Measurements from ENCODE around the gene PPY. TPM values are rescaled to one million over a fixed set of nuclear protein-coding genes. Genes with fewer than 3 reads are reported as not detected.
"Not testable (repeated sequence)": the region's sequence is repeated elsewhere in the genome, so short reads cannot be mapped to it uniquely, and the experiment has no call there.

The PPY gene
- total RNA-seq, 1 experiment from 2014 or later = not detected

DNA sequence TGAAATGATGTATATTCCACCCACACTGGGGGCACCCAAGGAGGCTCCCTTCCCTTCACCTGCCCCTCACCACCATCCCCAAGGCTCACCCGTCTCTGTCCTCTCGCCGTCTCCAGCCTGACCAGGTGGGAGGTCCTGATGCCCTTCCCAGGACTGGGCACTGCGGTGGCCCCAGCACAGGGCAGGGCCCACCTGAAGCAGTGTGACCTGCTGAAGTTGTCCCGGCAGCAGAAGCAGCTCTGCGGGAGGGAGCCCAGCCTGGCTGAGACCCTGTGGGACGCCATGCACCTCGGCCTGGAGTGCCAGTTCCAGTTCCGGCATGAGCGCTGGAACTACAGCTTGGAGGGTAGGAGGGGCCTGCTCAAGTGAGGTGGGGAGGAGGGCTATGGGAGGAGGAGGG, 9.9 kb downstream of the PPY start:
- DNase-seq (ENCODE audit: low read depth) = no peak

DNA sequence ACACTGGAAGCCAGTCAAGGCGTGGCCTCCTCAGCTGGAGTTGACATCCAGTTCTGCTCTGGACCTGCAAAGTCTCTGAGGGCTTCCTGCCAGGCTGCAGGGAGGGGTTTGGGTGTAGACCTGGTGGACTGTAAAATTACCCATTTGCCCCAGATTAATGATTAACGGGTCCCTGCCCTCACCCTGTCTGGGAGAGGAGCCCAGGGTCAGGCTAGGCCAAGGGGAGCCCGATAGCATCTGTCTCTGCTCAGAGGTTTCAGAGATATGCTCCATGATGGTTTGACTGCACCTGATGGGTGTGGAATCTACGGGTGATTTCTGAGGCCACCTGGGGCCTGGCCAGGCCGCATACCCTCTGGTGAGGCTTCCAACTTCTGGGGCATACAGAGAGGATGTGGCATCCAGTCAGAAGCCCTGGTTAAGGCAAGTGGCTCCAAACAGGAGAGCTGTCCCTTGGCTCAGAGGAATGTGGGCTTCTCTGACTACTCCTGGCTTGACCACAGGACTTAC, 11.2 kb downstream of the PPY start:
- no peak for DNase-seq (ENCODE audit: low read depth)

DNA sequence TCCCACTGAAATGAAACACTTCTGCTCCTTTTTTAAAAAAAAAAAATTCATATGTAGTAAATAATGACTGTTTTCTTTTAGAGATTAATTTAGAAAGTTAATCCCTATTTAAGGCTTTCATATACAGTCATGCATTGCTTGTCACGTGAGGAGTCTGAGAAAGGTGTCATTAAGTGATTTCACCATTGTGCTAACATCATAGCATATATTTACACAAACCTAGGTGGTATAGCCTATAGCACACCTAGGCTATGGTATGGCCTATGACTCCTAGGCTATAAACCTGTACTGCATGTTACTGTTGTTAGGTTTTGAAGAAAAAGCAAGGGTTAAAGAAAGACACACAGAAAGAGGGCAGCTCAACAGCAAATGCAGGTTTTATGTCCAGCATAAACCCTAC, 13.7 kb downstream of the PPY start:
- no peak for DNase-seq (ENCODE audit: low read depth)

DNA sequence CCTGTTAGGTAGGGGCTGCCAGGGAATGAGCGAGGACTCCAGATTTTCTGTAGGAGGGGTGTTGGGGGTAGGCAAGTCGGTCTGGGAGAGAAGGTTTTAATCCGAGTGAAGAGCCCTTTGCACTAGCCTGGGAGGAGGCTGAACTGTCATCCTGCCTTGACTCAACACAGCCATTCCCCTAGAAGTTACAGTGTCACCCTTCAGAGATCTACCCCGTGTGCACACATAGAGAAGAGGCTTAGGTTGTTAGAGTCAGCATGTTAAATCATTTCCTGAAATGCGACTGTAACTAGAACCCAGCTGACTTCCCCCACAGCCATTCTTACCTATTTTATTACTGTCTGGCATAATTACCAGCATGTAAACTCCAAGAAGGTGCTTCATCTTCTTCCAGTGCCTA, 14.3 kb downstream of the PPY start:
- not testable (repeated sequence) for DNase-seq (ENCODE audit: low read depth)

DNA sequence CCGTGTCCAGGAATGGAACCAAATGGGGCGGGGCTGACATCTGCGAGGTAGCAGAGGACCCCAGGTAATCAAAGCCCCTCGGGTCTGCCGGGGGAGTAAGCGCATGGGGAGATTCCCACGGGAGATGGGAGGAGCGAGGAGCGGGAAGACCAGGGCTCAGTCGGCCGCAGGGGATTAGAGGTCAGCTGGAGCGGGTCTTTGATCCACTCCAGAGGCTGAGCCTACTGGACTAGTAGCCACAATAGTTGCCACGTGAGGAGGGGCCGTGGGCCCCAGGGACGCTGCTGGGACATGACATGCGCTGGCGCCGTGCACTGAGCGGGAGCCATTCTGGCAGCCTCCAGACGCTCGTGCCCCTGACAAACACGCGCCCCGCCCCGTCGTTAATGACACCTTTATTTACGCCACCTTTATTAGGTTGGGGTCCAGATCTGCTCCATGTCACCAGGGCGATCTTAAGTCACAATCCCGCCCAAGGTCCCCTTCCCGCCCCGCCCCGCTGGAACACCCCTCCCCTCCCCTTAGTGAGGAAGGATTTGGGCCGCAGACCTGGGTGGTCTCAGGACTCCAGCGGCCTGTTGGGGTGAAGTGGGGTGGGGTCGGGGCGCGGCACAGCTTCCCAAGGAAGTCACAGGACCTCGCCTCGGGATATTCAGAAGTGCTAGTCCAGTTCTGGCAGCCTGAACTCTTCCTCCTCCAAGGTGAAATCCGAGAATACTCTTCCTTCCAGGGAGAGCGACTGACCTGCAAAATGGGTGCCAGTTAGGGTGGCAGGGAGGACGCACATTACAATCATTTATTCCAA, 15.0 kb downstream of the PPY start:
- no peak for DNase-seq (ENCODE audit: low read depth)

DNA sequence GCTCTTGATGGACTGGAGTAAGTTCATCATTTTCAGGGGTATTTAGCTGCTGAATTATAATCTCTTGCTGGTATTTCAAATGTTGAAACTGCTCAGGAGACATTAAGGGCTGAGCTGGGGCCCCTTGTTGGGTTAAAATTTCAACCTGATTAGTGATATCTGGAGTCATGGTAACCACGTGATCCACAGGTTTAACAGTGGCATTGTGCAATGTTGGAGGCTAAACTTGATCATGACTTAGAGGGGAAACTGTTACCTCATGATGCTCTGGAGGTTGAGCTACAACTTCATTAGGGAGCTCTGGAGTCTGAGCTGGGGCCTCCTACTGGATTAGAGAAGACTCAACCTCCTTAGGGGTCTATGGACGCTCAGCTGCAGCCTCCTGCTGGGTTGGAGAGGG, 17.7 kb downstream of the PPY start:
- DNase-seq (ENCODE audit: low read depth) = no peak

DNA sequence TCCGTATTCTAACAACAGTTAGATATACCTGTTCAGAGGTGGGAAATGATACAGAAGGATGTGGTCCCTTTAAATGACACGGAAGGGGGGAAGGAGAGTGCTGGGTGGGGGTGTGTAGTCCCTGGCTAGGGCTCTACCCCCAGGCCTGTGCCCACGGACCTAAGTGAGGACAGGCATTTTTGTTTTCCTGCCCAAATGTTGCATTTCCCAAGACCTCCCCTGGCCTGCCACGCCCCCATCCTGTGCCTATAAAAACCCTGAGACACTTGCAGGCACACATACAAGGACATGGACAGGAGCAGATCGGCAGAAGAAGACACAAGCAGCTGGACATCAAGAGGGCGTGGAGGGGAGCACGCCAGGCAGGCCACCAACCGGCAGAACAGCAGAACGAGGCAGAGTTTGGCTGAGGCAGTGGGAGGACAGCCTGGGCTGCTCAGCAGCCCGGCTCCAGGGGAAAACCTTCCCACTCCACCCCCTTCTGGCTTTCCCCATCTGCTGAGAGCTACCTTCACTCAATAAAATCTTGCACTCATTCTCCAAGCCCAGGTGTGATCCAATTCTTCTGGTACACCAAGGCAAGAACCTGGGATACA, 21.7 kb downstream of the PPY start:
- DNase-seq (ENCODE audit: low read depth) = no peak

DNA sequence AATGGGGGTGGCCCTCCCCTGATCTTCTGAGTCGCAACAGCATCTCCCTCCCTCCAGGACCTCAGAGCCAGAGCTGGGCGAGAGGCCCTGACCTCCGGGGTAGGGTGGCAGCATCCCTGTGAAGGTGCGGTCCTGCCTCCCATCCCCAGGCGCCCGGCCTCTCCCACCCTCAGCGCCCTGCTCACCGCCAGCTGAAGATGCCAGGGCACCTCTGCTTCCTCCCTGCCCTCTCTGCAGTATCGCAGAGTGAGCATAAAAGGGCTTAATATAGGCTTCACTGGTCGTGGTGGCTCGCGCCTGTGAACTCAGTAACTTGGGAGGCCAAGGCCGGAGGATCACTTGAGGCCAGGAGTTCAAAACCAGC, 24.3 kb downstream of the PPY start:
- no peak for DNase-seq (ENCODE audit: low read depth)

DNA sequence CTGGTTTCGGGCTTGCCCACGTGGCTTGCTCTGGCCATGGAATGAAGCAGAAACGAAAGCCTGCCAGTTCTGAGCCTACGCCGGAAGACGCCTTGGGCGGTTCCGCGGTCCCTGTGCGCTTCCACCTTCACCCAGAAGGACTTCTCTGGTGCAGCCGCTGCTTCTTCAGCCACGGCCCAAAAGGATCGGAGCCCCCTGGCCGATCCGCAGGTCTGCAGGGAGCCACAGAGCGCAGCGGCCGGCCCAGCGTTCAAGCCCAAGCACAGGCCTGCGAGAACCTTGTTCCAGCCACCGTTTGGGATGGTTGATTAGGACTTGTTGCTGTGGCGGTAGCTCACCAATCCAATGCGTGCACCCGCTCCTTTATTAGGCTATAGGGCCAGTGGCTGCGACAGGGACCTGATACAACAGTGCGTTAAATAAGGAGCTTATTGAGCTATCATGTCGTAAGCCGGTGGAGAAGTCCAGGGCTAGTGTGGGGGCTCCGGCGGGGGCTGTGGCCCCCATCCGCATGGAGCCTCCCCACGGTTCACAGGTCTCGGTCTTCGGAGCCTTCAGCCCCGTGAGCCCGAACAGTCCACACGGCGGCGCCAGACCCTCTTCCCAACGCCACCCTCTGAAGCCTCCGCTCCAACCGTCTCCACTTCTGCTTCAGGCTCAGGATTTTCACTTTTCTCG, 24.8 kb downstream of the PPY start:
- DNase-seq (ENCODE audit: low read depth) = no peak

DNA sequence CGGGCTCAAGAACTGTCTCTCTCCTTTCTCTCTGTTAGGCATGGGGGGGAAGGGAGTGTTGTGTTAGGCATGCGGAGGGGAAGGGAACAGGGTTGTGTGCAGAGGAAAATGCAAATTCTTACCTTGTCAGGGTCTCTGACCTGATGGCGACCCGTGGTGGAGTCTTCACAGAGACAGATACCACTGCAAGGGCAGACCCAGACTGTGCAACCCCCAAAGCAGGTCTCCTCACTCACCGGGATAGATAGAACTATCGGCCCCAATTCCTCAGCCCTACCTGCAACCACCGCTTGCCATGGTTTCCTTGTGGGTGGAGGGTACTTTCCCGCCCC, 25.3 kb downstream of the PPY start:
- no peak for DNase-seq (ENCODE audit: low read depth)

DNA sequence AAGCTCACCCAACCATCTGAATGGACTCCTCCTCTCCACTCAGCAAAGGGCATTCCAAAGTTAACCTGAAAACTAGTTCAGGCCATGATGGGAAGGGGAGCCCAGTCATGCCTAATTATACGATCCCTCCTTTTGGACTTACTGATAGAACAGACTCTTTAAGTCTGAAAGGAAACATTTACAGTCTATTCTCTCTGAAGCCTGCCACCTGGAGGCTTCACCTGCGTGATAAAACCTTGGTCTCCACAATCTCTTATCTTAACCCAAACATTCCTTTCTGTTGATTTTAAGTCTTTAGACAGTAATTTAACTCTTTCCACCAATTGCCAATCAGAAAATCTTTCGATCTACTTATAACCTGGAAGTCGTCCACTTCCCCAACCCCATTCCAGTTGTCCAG, 25.9 kb downstream of the PPY start:
- no peak for DNase-seq (ENCODE audit: low read depth)

DNA sequence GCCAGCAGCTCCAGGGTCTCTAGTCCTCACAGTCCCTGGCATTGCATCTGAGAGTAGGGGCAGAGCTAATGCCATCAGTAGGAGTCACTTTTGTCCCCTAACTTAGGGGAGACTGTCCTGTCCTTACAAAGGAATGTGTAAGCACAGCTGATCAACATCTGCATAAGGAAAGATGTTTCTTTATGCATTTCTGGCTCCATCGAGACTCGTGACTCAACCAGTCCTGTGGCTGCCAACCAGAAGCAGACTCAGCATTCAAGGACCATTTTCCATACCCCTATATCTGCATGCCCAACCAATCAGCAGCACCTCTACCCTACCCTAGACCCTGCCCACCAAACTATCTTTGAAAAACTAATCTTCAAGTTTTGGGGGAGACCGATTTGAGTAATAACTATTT, 26.7 kb downstream of the PPY start:
- no peak for DNase-seq (ENCODE audit: low read depth)

DNA sequence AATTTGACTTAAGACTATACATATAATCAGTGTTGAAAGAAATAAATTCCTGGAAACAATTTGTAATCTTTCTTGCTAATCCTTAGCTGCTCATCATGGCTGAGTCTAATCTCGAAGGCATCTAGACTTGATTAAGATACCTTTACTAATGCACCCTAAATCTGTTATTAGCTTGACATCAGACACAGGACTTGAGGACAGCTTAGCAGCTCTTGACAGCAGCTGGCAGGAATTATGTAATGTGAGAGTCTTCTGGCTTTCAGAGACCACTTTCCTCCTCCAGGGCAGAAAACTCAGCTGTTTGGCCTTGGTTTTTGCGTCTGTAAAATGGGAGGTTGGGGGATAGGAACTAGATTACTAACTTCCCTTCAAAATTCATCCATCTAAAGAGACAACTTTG, 27.8 kb downstream of the PPY start:
- no peak for DNase-seq (ENCODE audit: low read depth)

DNA sequence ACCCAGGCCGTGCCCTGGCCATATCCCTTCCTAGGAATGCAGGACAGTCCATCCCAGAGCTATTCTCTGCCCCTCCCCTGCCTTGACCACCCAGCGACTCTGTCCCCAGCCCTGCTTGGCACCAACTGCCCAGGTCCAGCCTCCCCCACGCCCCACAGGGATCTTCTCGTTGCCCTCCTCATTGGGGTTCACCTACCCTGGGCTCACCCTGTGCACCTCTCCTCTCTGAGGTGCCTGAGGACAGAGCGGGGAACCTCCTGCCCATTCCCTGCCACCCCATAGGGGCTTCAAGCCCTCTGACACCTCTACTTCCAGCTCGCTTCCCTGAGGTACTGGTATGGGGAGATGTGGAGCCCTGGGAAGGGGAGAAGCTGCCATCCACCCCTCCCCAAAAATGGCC, 28.7 kb downstream of the PPY start:
- no peak for DNase-seq (ENCODE audit: low read depth)

DNA sequence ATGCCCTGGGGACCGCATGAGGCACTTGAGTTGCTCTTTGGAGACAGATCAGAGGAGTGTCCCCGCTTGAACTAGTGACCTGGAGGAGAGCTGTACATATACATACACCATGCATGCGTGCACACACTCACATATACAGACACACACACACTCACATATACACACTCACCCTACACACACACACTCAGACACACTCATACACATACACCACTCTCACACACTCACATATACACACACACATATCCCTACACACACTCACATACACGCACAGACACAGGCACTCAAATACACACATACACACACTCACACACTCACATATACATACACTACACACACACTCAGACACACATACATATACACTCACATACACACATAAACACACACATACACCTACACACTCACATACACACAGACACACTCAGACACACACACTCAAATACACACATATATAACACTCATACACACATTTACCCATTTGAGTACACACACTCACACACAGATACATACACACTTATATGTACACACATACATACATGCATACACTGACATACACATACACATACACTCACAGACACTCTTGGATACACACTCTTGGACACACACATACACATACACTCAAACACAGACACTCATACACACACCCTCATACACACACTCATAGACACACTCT, 29.5 kb downstream of the PPY start:
- no peak for DNase-seq (ENCODE audit: low read depth)

DNA sequence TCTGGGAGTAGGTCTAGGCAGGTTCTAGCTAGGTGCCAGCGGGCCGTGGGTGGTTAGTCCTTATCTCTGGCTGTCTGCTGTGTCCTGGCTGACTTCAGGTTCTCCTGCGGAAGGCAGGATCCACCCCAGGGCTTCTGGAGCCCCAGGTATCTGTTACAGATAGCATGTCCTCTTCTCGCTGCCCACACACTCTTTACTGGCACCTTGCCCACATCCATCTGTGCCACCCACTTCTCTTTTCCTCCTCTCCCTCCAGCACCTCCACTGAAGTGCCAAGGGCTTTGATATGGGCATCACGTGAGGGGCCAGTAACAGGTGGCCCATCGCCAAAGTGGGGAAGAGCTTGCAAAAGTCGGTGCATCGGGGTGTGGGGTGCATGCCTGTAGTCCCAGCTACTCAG, 30.4 kb downstream of the PPY start:
- no peak for DNase-seq (ENCODE audit: low read depth)

DNA sequence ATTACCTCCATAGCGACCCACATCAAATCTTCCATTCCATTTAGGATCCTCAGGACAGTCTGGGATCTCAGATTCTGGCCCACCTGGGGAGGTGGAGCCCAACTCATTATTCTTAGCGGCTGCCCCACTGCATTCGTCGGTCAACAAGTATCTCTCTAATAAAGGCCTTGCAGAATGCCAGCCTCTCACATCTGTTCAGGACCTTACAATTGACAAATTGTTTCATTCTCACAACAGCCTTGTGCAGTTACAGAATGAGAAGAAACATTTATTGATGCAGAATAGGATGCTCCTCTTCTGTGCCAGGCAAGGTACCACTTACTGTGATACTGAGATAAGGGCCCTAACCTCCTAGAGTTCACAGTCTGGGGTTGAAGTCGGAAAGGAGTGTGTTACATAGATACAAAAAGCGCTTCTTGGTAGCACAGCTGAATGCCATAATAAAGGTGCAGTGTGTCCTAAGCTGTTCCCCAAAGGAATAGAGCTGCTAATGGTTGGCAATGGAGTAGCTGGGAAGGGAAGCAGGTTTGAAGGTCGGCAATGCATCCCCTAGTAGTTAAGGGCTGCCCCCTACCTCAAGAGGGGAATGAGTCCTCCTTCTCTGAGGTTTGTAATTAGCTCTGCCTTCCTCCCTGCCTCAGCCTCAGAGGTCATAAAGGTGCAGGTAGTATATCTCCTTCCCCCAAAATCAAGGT, 32.6 kb downstream of the PPY start:
- no peak for DNase-seq (ENCODE audit: low read depth)

DNA sequence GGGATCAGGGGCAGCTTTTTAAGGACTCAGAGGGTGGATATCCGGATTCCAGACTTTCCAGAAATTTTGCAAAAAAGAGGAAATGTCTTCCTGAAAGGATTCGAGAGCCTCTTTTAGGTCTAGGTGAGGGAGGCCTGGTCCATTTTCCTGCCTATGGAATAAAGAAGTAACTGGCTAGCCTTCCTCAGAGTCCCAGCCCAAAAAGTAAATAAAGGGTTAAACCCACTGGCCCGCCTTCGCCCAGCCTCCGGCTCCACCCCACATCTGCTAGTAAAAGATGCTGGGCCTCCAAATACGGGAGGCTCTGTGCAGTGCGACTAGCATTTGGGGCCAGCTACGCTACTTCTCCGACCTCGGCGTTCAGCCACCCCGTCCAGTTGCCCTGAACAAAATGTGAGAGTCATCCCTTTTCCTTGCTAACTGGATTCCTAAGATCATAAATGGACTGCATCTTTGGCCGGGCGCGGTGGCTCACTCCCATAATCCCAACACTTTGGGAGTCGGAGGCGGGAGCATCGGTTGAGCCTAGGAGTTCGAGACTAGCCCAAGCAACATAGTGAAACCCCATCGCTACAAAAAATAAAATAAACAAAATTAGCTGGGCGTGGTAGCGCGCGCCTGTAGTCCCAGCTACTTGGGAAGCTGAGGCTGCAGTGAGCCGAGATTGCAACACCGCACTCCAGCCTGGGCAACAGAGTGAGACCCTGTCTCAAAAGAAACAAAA, 34.1 kb downstream of the PPY start:
- DNase-seq (ENCODE audit: low read depth) = peak; percentile 40

DNA sequence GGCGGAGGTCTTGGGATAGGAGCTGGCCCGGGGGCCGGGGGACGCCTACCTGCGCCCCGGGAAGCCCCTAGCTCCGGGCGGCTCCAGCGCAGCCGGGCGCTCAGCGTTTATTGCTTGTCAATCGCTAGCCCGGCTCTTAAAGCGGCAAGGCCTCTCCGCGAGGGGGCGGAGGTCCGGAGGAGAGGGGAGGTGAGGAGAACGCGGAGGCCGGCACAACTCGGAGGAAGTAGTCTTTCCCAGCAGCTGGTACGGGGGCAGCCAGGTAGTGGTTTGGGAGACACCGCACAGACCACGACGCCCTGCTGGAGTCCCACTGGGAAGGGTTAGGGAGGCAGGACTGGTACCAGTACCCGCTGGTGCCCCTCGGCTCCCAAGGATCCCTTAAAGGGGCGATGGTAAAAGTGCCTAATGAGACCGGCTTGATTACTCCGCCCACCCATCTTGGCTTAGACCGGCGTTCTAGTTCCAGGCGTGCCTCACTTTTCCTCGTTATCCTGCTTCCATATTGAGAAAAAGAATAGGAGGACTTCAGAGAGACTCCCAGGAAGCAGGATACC, 34.8 kb downstream of the PPY start, which contains the start of gene MPP2:
TSS of gene MPP2 (minus strand) at position 112 of the 557 bp plus-strand sequence. CDS start 3,076 bp downstream, outside the sequence.
- peak; percentile 28 for DNase-seq (ENCODE audit: low read depth)

DNA sequence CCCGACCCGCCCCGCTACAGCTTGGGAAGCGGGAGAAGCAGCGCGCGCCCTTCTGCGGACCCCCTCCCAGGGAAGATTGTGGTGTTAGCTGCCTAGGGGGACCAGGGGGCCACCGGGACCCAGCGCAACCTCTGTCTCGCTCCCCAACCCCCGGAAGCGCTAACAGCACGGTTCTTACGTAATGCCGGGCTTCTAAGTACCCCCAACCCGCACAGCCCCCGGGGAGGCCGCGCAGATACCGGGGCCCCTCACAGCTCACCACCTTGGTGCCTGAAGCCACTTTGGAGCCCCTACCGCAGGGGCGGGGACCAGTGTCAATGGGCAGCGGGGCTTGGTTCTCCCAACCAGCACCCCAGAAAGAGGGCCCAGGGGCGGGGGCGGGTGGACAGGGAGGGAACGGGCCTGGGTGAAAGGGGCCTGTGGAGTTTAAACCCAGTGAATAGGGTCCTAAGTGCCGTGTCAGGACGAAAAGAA, 35.3 kb downstream of the PPY start:
- no peak for DNase-seq (ENCODE audit: low read depth)
